Activated CD4-positive, alpha-beta T cell treated with anti-CD3 and anti-CD28 coated beads, Interleukin-2, Interleukin-4, amounts not matched to agents 100 ng/mL and 50 ng/mL, durations not matched to agents 16 hours and 8 hours (primary cell): ENCODE measurements around the gene PIKFYVE.
A peak's percentile ranks its signal among the peaks of the same experiment; 100 is the strongest.
"Not testable (repeated sequence)": the region's sequence is repeated elsewhere in the genome, so short reads cannot be mapped to it uniquely, and the experiment has no call there.

Experiments used
- DNase-seq: peaks from one replicate; pipeline ENCODE4 v3.0.0-alpha.2; 2020; ENCODE audit warnings: low spot score

PIKFYVE gene

DNA sequence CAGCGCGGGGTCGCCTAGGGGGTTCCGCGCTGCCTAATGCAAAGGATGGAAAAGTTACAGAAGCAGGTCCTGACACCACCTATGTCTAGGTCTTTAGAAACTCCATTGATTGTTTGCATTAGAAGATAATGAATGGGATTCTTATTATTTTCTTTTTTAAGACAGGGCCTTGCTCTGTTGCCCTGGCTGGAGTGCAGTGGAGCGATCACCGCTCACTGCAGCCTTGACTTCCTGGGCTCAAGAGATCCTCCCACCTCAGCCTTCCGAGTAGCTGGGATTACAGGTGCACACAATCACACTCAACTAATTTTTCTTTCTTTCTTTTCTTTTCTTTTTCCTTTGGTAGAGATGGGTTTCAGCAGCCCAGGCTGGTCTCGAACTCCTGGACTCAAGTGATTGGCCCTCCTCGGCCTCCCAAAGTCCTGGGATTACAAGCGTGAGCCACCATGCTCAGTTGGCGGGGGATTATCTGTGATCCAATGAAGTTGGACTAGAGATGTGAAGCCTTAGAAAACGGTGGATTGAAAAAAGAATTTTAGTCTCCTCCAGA is 10.4 kb upstream of the PIKFYVE start:
- DNase-seq, result no peak

DNA sequence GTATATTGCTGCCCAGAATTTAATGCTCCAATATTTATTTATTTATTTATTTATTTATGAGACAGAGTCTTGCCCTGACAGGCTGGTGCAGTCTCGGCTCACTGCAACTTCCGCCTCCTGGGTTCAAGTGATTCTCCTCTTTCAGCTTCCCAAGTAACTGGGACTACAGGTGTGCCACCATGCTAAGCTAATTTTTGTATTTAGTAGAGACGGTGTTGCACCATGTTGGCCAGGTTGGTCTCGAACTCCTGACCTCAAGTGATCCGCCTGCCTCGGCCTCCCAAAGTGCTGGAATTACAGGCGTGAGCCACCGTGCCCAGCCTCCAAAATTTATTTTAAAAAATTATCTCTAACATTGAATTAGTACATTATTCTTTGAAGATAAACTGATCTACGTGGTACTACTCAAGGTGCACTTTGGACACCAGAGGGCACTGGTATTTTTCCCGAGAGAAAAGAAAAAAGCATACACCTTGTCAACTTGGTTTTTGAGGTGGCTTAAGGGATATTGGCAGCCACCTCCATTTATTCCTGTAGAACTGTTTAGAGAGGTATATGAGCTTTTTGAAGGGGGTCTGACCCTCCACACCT is 9.8 kb upstream of the PIKFYVE start:
- no peak for DNase-seq

DNA sequence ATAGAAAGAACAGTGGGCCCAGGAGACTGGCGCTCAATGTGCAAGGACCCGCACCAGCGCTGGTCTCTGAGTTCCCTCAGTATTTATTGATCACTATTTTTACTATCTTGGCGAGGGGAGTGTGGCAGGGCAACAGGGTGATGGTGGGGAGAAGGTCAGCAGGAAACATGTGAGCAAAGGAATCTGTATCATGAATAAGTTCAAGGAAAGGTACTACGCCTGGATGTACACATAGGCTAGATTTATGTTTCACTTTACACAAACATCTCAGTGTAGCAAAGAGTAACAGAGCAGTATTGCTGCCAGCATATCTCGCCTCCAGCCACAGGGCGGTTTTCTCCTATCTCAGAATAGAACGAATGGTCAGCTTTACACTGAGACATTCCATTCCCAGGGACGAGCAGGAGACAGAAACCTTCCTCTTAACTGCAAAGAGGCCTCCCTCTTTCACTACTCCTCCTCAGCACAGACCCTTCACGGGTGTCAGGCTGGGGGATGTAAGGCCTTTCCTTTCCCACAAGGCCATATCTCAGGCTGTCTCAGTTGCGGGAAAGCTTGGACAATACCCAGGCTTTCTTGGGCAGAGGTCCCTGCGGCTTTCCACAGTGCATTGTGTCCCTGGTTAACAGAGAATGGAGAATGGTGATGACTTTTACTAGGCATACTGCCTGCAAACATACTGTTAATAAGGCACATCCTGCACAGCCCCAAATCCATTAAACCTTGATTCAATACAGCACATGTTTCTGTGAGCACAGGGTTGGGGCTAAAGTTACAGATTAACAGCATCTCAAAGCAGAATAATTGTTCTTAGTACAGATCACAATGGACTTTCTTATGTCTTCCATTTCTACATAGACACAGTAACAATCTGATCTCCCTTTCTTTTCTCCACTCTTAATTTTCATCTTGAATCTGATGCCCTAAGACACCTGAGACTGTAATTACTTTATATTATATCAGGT is 8.9 kb upstream of the PIKFYVE start:
- DNase-seq, result not testable (repeated sequence)

DNA sequence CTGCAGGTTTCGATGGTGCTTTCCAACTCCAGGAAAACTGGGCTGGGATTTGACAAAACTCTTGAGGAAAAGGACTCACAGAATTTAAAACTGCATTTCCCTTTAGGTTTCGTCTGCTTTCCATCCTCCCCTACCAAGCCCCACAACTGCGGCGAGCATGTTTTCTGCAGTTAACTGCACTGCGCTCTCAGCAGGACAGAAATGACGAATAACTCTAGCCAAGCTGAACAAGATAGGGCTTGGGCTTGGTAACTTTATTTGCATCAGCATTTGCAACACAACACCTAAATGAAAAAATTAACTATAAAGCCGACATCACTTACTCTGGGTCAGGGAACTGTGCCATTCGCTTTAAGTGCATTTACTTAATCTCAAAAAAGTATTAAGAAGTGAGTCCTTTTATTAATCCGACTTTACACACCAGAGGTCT is 669 bp upstream of the PIKFYVE start:
- peak; percentile 58 for DNase-seq

DNA sequence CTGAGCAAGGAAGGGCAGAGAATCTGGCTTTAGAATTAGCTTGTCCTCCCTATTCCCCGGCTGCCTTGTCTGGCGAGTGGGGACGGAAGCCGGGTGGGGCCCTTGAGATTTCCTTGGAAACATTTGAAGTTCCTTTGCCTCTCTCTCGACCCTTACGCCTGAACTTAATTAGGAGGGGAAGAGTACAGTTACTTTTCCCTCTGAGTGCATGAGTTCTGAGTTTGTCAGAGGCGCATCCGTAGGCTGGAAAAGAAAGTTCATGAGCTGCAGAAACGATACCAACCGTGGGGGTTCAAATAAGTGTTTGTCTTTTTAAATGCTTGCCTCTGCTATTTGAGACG is 468 bp downstream of the PIKFYVE start:
- DNase-seq, result no peak

DNA sequence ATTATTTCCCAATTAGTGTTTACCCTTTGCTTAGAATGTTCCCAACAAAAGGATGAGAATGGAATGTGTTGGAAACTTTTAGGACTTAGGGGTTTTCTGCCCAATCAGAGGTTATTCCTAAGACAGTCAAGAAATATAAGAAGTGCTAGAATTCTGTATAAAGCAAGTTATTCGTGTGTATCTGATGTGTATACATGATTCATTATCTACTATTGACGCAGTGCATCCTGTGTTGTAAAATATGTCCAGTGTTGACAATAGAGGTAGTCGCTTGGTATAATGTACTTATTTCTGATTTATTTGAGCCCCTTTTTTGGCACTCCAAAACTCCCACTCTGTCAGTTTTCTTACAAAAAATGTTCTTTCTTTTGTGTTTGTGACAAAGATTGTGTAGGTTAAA is 881 bp downstream of the PIKFYVE start:
- DNase-seq, result peak; percentile 9

DNA sequence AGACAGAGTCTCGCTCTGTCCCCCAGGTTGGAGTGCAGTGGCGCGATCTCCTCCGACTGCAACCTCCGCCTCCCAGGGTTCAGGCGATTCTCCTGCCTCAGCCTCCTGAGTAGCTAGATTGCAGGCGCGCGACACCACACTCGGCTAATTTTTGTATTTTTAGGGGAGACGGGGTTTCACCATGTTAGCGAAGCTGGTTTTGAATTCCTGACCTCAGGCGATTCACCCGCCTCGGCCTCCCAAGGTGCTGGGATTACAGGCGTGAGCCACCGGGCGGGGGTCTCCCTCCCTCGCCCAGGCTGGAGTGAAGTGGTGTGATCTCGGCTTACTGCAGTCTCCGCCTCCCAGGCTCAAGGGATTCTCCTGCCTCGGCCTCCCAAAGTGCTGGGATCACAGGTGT is 1.5 kb downstream of the PIKFYVE start:
- DNase-seq, result not testable (repeated sequence)

DNA sequence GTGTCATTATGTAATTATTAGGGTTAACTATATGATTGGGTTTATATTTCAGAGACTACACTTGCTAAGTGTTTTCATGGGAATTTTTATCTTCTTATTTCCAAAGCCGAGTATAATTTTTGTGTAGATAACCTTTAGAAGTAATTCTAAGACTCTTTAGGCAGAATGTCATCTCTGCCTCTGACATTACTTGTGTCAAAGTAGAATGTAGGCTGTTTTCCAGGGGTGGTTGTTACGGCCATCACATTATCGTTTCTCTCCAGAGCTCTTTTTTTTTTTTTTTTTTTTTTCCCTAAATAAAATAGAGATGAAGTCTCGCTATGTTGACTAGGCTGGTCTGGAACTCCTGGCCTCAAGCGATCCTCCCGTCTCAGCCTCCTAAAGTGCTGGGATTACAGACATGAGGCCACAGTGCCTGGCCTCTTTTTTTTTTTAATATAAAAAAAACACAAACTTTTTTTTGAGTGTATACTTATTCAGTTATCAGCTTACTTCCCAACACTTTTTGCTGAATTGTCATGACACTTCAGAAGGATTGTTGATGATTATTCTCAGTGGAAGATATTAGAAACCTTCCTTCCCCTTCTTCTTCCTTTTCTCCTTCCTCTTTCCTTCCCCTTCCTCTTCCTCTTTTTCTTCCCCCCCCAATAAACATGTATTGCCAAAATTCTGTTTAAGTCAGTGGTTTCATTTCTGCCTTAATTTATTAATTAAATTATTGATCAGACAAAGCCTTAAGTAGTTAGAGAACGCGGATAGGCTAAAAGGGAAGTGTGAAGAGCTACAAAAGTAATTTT is 2.3 kb downstream of the PIKFYVE start:
- DNase-seq, result no peak

DNA sequence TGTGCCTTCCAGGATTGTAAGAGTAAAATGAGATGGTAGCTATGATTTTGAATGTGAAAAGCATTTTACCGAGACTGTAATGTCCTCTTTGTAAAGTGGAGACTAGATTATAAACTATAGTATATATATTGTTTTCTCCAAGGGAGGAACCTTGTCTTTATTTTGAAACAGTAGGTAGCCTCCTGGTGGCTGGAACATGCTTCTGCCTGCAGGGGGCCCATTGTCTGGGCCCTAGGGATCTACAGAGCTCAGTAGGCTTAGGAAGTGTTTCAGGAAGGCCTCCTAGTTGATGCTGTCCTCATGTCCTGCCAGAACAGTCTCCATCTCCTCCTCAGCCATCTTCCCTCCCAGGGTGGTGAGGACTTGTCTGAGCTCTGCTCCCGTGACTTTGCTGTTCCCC is 3.0 kb downstream of the PIKFYVE start:
- DNase-seq, result no peak

DNA sequence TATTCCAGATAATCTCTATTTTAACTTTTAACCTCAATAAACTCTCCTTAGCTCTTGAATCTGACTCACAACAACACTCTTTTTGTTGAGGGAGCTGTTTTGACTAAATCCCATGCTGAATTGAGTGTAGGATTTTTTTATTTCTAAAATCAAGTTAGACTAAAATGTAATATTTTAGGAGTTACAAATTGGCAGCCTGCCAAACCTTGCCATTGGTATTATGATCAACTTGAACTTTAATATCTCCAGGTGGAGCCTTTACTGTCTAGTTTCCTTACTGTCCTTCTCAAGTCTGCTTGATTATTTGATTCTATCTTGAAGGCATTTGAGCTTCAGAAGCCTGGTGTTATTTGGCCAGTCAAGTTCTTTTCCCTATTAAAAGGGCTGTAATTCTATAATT is 8.7 kb downstream of the PIKFYVE start:
- DNase-seq, result no peak

DNA sequence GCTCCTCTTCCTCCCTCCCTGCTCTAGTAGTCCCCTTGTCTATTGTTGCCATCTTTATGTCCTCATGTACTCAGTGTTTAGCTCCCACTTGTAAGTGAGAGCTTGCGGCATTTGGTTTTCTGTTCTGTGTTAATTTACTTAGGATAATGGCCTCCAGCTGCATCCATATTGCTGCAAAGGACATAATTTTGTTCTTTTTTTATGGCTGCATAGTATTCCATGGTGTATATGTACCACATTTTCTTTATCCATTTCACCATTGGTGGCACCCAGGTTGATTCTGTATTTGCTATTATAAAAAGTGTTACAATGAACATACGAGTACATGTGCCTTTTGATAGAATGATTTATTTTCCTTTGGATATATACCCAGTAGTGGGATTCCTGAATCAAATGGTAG is 12.5 kb downstream of the PIKFYVE start:
- DNase-seq, result no peak

DNA sequence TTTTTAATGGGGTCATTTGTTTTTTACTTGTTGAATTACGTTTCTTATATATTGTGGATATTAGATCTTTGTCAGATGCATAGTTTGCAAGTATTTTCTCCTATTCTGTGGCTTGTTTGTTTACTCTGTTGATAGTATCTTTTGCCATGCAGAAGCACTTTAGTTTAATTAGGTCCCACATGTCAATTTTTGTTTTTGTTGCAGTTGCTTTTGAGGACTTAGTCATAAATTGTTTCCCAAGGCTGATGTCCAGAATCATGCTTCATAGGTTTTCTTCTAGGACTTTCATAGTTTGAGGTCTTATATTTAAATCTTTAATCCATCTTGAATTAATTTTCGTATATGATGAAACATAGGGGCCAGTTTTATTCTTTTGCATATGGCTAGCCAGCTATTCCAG is 13.2 kb downstream of the PIKFYVE start:
- no peak for DNase-seq

DNA sequence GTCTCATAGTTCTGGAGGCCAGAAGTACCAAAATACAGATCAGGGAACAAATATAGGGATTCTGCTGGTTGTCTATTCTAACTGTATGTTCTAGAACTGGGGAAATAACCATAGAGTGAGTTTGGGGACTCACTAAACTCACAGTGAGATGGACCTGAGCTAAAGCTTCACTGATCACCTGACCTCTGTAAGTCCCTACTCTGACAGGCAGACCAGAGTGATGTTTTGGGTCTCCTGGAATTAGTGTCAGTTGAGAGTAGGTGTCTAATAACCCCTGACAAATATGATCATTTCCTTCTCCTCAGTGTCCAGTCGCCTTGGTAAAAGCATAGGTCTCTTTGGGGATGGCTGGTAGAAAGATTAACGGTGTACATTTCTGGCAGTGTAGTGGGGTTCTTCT is 14.2 kb downstream of the PIKFYVE start:
- DNase-seq, result no peak

DNA sequence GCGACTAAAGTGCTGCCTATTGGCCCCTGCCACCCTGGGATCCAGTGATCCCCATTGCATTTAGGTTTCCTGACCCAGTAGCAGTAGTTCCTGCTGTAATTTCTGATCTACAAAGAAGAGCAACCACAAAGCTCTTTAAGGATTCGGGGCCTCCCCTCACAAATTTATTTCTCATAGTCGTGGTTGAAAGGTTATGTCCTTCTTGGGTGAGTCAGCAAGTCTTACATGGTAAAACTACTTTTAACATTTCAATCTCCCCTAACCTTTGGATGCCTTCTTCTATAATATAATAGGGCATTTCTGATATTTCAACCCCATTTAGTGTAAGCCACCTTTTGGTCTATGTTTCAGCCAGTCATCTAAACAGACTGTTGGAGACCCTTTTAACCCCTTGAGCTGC is 14.9 kb downstream of the PIKFYVE start:
- DNase-seq, result no peak

DNA sequence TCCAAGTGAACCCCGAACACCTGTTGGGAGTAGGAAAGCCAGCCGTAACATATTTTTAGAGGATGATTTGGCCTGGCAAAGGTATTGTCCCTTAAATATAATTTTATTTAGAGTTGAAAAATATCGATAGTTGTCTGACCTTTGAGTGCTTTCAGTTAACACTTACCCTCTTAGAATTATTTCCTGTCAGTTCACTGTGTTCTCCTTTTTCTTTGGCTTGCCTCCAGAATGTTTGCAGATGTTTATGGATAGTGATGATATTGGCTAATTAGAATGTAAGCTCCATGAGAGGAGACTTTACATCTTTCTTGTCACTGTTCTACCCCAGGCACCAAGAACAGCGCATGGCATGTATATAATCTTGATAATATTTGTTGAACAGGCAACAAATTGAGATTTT is 19.8 kb downstream of the PIKFYVE start:
- DNase-seq, result no peak

DNA sequence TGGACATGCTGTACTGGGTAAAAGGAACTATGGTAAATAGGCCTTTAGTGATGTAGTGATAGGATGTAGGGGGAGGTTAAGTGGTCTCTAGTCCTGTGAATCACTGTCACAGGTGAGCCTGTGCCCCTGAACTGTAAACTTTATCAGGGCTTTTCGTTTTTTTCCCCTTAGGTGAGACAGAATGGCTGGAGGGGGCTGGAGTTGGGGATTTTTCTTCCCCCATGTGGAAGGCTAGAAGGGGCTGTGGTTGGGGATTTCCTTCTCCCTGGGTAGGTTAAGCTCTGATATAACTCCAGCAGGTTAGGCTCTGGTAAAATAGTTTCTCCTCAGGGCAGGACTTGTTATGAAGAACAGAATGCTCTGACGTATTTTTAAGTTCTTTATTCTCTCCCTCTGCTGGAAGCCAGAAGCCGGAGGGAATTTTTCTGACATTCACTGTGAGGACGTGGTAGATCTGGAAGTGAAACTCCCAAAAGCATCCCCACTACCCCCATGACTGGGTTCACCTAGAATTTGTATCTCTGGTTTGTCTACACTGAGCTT is 28.5 kb downstream of the PIKFYVE start:
- DNase-seq, result no peak

DNA sequence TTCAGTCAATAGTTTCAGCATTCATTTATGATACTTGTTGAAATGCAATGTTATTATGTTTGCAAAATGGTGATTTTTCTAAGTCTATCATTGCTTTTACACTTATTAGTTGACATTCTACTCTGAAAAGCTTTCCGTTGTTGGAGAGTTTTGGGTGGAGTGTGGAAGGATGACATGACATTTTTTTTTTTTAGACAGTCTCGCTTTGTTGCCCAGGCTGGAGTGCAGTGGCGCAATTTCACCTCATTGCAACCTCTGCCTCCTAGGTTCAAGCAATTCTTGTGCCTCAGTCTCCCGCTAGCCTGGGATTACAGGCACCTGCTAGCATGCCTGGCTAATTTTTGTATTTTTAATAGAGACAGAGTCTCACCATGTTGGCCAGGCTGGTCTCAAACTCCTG is 29.8 kb downstream of the PIKFYVE start:
- no peak for DNase-seq

DNA sequence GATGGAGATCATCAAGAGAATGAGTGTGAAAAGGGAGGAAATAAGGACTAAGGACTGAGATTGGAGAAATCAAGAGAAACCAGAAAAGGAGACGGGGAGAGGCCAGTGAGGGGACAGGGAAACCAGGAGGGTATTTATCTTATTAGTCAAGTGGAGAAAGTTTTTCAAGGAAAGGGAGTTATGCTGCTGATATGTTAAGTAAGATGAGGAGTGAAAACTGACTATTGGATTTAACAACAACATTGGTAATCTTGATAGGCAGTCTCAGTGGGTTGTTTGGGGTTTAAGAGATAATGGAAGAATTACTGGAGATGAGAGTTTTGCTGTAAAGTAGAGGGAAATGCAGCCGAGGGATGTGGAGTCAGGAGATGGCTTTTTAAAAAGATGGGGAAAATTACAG is 30.6 kb downstream of the PIKFYVE start:
- DNase-seq, result no peak

DNA sequence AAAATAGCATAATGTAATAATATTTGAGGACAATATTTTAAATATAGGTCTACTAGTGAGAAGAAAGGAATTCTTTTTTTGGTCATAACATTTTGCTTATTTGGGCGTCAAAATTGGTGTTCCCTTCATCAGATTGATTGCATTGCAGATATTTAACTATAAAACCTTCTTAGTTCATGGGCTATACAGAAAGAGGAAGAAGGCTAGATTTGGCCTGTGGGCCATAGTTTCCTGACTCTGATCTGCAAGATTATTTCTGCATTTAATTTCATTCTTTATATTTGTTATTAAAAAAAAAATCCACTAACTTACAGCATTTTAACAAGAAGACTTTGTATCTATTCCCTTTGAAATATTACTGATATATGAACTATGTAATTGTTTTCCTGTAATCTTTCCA is 31.9 kb downstream of the PIKFYVE start:
- no peak for DNase-seq

DNA sequence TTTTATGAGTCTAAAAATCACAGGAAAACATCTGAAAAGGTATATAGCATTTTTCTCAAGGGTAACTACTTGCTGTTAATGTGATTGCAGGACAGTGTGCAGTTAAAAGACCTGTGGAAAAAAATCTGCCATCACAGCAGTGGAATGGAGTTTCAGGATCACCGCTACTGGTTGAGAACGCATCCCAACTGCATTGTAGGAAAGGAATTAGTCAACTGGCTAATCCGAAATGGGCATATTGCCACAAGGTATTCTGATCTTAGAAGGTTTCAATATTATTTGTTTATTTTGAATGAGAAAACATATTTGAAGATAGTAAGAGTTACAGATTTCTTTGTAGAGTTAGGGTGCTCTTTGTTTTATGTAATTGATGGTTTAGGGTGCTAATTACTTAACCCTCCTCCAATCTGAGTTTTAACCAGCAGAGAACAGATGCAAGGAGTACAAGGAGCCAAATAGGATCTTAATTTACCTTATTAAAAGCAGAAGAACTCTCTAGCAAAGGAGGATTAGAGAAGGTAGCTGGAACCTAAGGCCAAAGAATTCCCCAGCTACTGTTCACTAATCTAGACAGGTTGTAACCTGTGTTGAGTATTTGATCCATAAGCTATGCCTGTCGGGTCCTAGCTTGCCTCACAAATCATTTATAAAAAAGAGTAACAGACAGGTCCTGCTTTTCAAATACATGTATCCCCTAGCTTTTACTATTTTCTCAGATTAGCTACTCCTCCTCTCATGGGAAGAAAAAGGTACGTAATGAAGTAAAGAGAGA is 35.0 kb downstream of the PIKFYVE start:
- DNase-seq, result no peak

DNA sequence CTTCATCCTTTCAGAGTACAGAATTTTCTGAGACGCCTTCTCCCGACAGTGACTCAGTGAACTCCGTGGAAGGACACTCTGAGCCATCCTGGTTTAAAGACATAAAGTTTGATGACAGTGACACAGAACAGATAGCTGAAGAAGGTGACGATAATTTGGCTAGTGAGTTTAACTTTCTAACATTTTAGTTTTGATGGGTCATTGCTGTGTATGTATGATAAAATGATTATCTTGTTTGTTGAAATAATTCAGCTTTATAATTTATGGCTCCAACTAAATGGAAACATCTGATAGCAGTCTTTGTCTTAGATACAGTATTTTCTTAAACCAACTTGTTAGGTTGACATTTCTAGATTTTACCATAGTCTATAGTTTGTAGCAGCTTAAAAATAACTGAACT is 38.1 kb downstream of the PIKFYVE start:
- no peak for DNase-seq

DNA sequence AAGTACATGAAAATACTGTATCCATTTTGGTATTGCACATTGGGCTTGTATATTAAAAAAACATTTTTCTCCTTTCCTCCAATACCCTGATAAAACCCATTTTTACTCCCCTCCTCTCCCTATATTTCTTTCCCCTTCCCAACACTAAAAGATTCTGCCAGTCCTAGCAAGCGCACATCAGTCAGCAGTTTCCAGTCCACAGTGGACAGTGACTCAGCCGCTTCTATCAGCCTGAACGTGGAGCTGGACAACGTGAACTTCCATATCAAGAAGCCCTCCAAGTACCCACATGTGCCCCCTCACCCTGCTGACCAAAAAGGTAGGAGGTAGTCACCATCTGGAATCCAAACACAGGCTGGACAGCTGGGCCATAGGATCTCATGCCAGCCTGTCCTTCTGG is 38.6 kb downstream of the PIKFYVE start:
- no peak for DNase-seq
